Testis (tissue), 3 donors: Measurements from ENCODE around the gene GKN2. TPM values are rescaled to one million over a fixed set of nuclear protein-coding genes. Genes with fewer than 3 reads are reported as not detected.
A peak's percentile ranks its signal among the peaks of the same experiment; 100 is the strongest.

Experiments
- DNase-seq: peaks from one replicate; pipeline ENCODE4 v3.0.0-alpha.2; 2019
- H3K27ac ChIP-seq, 2 donors: fragments of 200-600 bp; sonication (generic); one replicate each; pipeline ENCODE4 v1.5.1; 2019
- H3K27me3 ChIP-seq: fragments of 200-600 bp; sonication (generic); one replicate; pipeline ENCODE4 v1.5.1; 2019
- H3K36me3 ChIP-seq: fragments of 200-600 bp; sonication (generic); one replicate; pipeline ENCODE4 v1.5.1; 2017; ENCODE audit warnings: low read depth; ENCODE audit errors: missing control alignments
- H3K4me1 ChIP-seq: fragments of 200-600 bp; sonication (generic); one replicate; pipeline ENCODE4 v1.5.1; 2019
- H3K4me3 ChIP-seq, 2 donors: fragments of 200-600 bp; sonication (generic); one replicate each; pipeline ENCODE4 v1.5.1; 2017 to 2019
- H3K9me3 ChIP-seq: fragments of 200-600 bp; sonication (generic); one replicate; pipeline ENCODE4 v1.5.1; 2017
- CTCF ChIP-seq, 3 experiments: fragments of 450-650 bp in 2 of 3; fragments of 200-600 bp in 1 of 3; sonication (generic) in 1 of 3; IDR thresholded peaks; one replicate each; pipeline ENCODE4 v1.5.1; 2016 to 2019; ENCODE audit warnings: antibody characterized with exemption in 3 of 3, mild to moderate bottlenecking in 2 of 3, moderate library complexity in 1 of 3
- POLR2A ChIP-seq: fragments of 450-650 bp; IDR thresholded peaks from one replicate; pipeline ENCODE4 v1.6.1; 2017; ENCODE audit warnings: antibody characterized with exemption, mild to moderate bottlenecking, moderate library complexity
- WGBS, 2 donors: methylation state at CpG; one replicate each; pipeline ENCODE4 v1.1.5; 2018; 5-methylcytosine and 5-hydroxymethylcytosine counted together
- intact Hi-C: fragments of 100-400 bp; cut with DNase I; formaldehyde crosslinking; loops from one replicate; pipeline ENCODE4 v1.15.1; 2023; ENCODE audit warnings: low total_unique reads
- polyA plus RNA-seq: library from polyadenylated mRNA; stranded (reverse); fragments of 350-450 nt; fragmentation: Illumina TruSeq; extraction: RNeasy Lipid Tissue Mini Kit (QIAGEN cat#74804); gene quantifications from one replicate; pipeline ENCODE4 v1.2.3, GENCODE V29; 2014; ENCODE audit warnings: low read depth, low replicate concordance; ENCODE audit not compliant: insufficient read depth
- total RNA-seq, 2 donors: library from RNA; depleted of rRNA; stranded (reverse); fragments of >200 nt; gene quantifications; one replicate each; pipeline ENCODE4 v1.2.3, GENCODE V29; 2016

Gene GKN2
- total and polyA plus RNA-seq, 3 donors from 2014 or later: not detected

GRCh38 chr2:68909793-68910674 is 42.7 kb downstream of the GKN2 start:
- no peak overlapping the region for H3K27ac ChIP-seq
- intact Hi-C loops: loop anchor here (10.0 kb wide), 1 partner anchor 165 kb away; no protein-coding TSS in a partner anchor
- 65% methylated on average over 3 of the region's 3 CpGs for WGBS, 2 donors

GRCh38 chr2:68908392-68908970 is 44.2 kb downstream of the GKN2 start:
- H3K36me3 ChIP-seq: no peaks in the 10 kb centered on the region
- no peak overlapping the region for H3K27ac ChIP-seq
- WGBS, 2 donors: 53 to 68% methylated on average over 5 of the region's 5 CpGs
- H3K4me3 ChIP-seq: no peak overlapping the region
- DNase-seq: peak; percentile 72
- intact Hi-C loops: no loop called here
- TF ChIP-seq CTCF (IDR thresholded peaks at IDR 0.05) (no peak), POLR2A (no peak)
- H3K27me3 ChIP-seq: no peaks in the 10 kb centered on the region
- no peaks in the 10 kb centered on the region for H3K9me3 ChIP-seq
- H3K4me1 ChIP-seq: peaks cover 8% of the 10 kb centered on the region

More at GRCh38 chr2:68909793-68910674, 42.7 kb downstream of the GKN2 start:
- Histone ChIP-seq H3K36me3 (no peaks in the 10 kb centered on the region), H3K27me3 (no peaks in the 10 kb centered on the region), H3K4me3 (no peak overlapping the region), H3K4me1 (peaks cover 8% of the 10 kb centered on the region), H3K9me3 (no peaks in the 10 kb centered on the region)
- DNase-seq: peak; percentile 88
- TF ChIP-seq CTCF (IDR thresholded peaks at IDR 0.05) (peak; percentile 86 to 97 (median 88)), POLR2A (no peak)

- TF ChIP-seq CTCF (IDR thresholded peaks at IDR 0.05) (no peak), POLR2A (no peak)
- Histone ChIP-seq H3K9me3 (no peaks in the 10 kb centered on the region), H3K4me1 (peaks cover 8% of the 10 kb centered on the region), H3K27ac (no peak overlapping the region), H3K4me3 (no peak overlapping the region), H3K27me3 (no peaks in the 10 kb centered on the region), H3K36me3 (no peaks in the 10 kb centered on the region)
- intact Hi-C loops: no loop called here
- WGBS, 2 donors: 72 to 99% methylated on average over 4 of the region's 4 CpGs
- DNase-seq: no peak
These were observed 44.8 kb downstream of the GKN2 start for GRCh38 chr2:68907920-68908253.

GRCh38 chr2:68907232-68907919 is 45.3 kb downstream of the GKN2 start:
- intact Hi-C loops: no loop called here
- H3K9me3 ChIP-seq: no peaks in the 10 kb centered on the region
- H3K27me3 ChIP-seq: no peaks in the 10 kb centered on the region
- 89 to 93% methylated on average over 5 of the region's 5 CpGs for WGBS, 2 donors
- no peak overlapping the region for H3K27ac ChIP-seq
- TF ChIP-seq POLR2A: no peak
- no peak for TF ChIP-seq CTCF (IDR thresholded peaks at IDR 0.05)
- no peak overlapping the region for H3K4me3 ChIP-seq
- no peaks in the 10 kb centered on the region for H3K36me3 ChIP-seq
- peaks cover 8% of the 10 kb centered on the region for H3K4me1 ChIP-seq
- no peak for DNase-seq
